ENCODE measurements around the gene DLGAP3.

The DLGAP3 gene

GRCh38 chr1:34887593-34887992, 41.9 kb downstream of the DLGAP3 start:
- TF ChIP-seq, protein P1, sequence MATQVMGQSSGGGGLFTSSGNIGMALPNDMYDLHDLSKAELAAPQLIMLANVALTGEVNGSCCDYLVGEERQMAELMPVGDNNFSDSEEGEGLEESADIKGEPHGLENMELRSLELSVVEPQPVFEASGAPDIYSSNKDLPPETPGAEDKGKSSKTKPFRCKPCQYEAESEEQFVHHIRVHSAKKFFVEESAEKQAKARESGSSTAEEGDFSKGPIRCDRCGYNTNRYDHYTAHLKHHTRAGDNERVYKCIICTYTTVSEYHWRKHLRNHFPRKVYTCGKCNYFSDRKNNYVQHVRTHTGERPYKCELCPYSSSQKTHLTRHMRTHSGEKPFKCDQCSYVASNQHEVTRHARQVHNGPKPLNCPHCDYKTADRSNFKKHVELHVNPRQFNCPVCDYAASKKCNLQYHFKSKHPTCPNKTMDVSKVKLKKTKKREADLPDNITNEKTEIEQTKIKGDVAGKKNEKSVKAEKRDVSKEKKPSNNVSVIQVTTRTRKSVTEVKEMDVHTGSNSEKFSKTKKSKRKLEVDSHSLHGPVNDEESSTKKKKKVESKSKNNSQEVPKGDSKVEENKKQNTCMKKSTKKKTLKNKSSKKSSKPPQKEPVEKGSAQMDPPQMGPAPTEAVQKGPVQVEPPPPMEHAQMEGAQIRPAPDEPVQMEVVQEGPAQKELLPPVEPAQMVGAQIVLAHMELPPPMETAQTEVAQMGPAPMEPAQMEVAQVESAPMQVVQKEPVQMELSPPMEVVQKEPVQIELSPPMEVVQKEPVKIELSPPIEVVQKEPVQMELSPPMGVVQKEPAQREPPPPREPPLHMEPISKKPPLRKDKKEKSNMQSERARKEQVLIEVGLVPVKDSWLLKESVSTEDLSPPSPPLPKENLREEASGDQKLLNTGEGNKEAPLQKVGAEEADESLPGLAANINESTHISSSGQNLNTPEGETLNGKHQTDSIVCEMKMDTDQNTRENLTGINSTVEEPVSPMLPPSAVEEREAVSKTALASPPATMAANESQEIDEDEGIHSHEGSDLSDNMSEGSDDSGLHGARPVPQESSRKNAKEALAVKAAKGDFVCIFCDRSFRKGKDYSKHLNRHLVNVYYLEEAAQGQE (IDR thresholded peaks at IDR 0.05; ENCODE audit: insufficient read depth in 1 of 2, low read depth in 2 of 2, low read length in 2 of 2): no peak
- TF ChIP-seq FOXP2 (optimal IDR thresholded peaks at IDR 0.05; ENCODE audit: borderline replicate concordance, extremely low read depth, extremely low read length, insufficient read depth): no peak

DNA sequence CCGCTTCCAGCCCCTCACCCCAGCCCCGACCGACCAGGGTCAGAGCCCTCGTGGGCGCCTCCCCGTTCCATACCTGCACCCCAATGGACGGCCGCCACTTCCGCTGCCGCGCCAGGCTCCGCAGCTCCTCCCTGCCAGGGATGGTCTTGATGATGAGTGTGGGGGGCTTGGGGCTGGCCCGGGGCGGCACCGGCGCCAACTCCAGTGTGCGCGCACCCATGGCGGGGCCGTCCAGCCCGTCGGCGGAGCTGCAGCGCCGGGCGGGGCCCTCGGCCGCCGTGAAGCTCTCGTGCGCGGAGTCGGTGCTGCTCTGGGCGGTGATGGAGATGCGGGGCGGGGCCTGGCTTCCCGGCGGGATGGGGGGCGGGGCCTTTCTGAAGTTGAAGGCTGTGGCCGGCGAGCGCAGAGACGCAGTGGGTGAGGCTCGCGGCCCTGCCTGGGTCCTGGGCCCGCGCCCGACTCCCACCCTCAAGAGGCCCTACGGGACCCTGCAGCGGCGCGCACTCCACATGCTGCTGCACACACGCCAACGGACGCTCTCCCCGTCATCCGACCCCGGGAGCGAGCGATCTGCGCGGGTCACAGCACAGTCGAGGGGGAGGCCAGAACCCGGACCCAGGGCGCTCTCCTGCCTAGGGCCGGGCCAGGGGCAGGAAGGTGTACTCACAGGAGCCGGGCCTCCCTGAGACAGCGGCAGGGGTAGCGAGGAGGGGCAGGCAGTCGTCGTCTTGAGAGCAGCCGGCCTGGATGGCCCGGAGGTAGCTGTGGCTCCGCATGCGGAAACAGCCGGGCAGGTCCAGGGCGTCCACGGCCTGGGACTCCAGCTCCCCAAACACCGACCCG, 43.8 kb downstream of the DLGAP3 start:
- TF ChIP-seq FOXP2 (optimal IDR thresholded peaks at IDR 0.05; ENCODE audit: borderline replicate concordance, extremely low read depth, extremely low read length, insufficient read depth) (no peak), POLR2AphosphoS5 (IDR thresholded peaks at IDR 0.05; ENCODE audit: low read depth, low read length) (no peak), SIN3A (IDR thresholded peaks at IDR 0.05; ENCODE audit: borderline replicate concordance, insufficient read depth, low read length) (no peak), TAF1 (IDR thresholded peaks at IDR 0.05; ENCODE audit: borderline replicate concordance, insufficient read depth, low read length) (no peak)
- TF ChIP-seq, protein P1 (IDR thresholded peaks at IDR 0.05; ENCODE audit: insufficient read depth in 1 of 2, low read depth in 2 of 2, low read length in 2 of 2): no peak

DNA sequence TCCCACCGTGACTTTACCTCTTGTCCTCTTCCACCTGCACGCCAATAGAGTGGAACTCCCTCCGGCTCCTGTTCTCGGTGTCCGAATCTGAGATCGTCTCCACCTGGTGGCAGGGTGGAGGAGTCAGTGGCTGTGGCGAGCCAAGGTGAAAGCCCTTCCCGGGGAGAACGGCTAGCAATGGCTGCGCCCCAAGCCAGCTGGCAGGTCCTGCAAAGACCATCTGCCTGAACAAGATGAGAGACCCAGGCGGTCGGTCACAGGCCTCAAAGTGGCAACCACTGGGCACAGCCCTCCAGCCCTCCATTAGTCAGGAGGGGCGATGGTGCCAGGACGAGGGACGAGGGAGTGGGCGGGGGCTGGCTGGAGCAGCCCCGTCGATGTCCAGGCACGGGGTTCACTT, 44.5 kb downstream of the DLGAP3 start:
- TF ChIP-seq, protein P1 (IDR thresholded peaks at IDR 0.05; ENCODE audit: insufficient read depth in 1 of 2, low read depth in 2 of 2, low read length in 2 of 2): no peak

GRCh38 chr1:34884536-34884935, 44.9 kb downstream of the DLGAP3 start:
- TF ChIP-seq, protein P1 (IDR thresholded peaks at IDR 0.05; ENCODE audit: insufficient read depth in 1 of 2, low read depth in 2 of 2, low read length in 2 of 2): no peak
- TF ChIP-seq TAF1 (IDR thresholded peaks at IDR 0.05; ENCODE audit: borderline replicate concordance, insufficient read depth, low read length) (no peak), POLR2AphosphoS5 (IDR thresholded peaks at IDR 0.05; ENCODE audit: low read depth, low read length) (no peak)

DNA sequence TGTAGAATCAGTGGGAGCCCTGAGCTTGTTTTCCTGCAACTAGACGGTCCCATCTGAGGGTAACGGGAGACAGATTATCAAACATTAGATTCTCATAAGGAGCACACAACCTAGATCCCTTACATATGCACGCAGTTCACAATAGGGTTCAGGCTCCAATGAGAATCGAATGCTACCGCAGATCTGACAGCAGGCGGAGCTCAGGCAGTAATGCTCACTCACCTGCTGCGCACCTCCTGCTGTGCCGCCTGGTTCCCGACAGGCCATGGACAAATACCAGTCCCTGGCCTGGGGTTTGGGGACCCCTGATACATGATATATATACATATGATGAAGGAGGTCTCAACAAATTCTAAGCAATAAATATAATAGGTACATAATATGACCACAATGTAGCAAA, 50.2 kb downstream of the DLGAP3 start:
- TF ChIP-seq FOXP2 (optimal IDR thresholded peaks at IDR 0.05; ENCODE audit: borderline replicate concordance, extremely low read depth, extremely low read length, insufficient read depth) (no peak), SIN3A (IDR thresholded peaks at IDR 0.05; ENCODE audit: borderline replicate concordance, insufficient read depth, low read length) (no peak), POLR2AphosphoS5 (IDR thresholded peaks at IDR 0.05; ENCODE audit: low read depth, low read length) (no peak), TAF1 (IDR thresholded peaks at IDR 0.05; ENCODE audit: borderline replicate concordance, insufficient read depth, low read length) (no peak)
- TF ChIP-seq, protein P1 (IDR thresholded peaks at IDR 0.05; ENCODE audit: insufficient read depth in 1 of 2, low read depth in 2 of 2, low read length in 2 of 2): no peak
